ENCODE data around the gene PXDC1.
"Not testable (repeated sequence)": the region's sequence is repeated elsewhere in the genome, so short reads cannot be mapped to it uniquely, and the experiment has no call there.

Gene PXDC1

GRCh38 chr6:3699231-3699630 is 52.3 kb downstream of the PXDC1 start:
- Histone ChIP-seq H3K4me1 (ENCODE audit: control insufficient read depth, insufficient read depth, low read length) (no peaks in the 10 kb centered on the region; the same call in 1 of the 2 replicates), H3K9ac (ENCODE audit: low read length) (no peak overlapping the region)

GRCh38 chr6:3698021-3698420 is 53.5 kb downstream of the PXDC1 start:
- no peak overlapping the region for H3K27ac ChIP-seq (ENCODE audit: low read depth, low read length)
- H3K36me3 ChIP-seq (ENCODE audit: control insufficient read depth, insufficient read depth, low read length): no peaks in the 10 kb centered on the region
- H3K9ac ChIP-seq (ENCODE audit: low read length): no peak overlapping the region

More at GRCh38 chr6:3699231-3699630, 52.3 kb downstream of the PXDC1 start:
- H3K27me3 ChIP-seq (ENCODE audit: control insufficient read depth, insufficient read depth, low read length): no peaks in the 10 kb centered on the region
- H3K27ac ChIP-seq (ENCODE audit: low read depth, low read length): no peak overlapping the region
- H3K9me3 ChIP-seq (ENCODE audit: control insufficient read depth, insufficient read depth, low read depth, low read length): peaks cover 10% of the 10 kb centered on the region
- no peaks in the 10 kb centered on the region for H3K36me3 ChIP-seq (ENCODE audit: control insufficient read depth, insufficient read depth, low read length)
- no peak overlapping the region for H3K4me3 ChIP-seq (ENCODE audit: low read depth, low read length)

GRCh38 chr6:3697609-3698008 is 53.9 kb downstream of the PXDC1 start:
- H3K4me1 ChIP-seq (ENCODE audit: control insufficient read depth, insufficient read depth, low read length): no peaks in the 10 kb centered on the region; the same call in 1 of the 2 replicates
- H3K4me3 ChIP-seq (ENCODE audit: low read depth, low read length): no peak overlapping the region
- H3K27me3 ChIP-seq (ENCODE audit: control insufficient read depth, insufficient read depth, low read length): no peaks in the 10 kb centered on the region
- H3K36me3 ChIP-seq (ENCODE audit: control insufficient read depth, insufficient read depth, low read length): no peaks in the 10 kb centered on the region
- peaks cover 10% of the 10 kb centered on the region for H3K9me3 ChIP-seq (ENCODE audit: control insufficient read depth, insufficient read depth, low read depth, low read length)
- no peak overlapping the region for H3K27ac ChIP-seq (ENCODE audit: low read depth, low read length)
- H3K9ac ChIP-seq (ENCODE audit: low read length): no peak overlapping the region

More at GRCh38 chr6:3698021-3698420, 53.5 kb downstream of the PXDC1 start:
- H3K9me3 ChIP-seq (ENCODE audit: control insufficient read depth, insufficient read depth, low read depth, low read length): peaks cover 10% of the 10 kb centered on the region
- H3K27me3 ChIP-seq (ENCODE audit: control insufficient read depth, insufficient read depth, low read length): no peaks in the 10 kb centered on the region
- H3K4me1 ChIP-seq (ENCODE audit: control insufficient read depth, insufficient read depth, low read length): no peaks in the 10 kb centered on the region; the same call in 1 of the 2 replicates
- no peak overlapping the region for H3K4me3 ChIP-seq (ENCODE audit: low read depth, low read length)

GRCh38 chr6:3696525-3697088 is 54.9 kb downstream of the PXDC1 start:
- no peak overlapping the region for H3K9ac ChIP-seq (ENCODE audit: low read length)
- peaks cover 10% of the 10 kb centered on the region for H3K9me3 ChIP-seq (ENCODE audit: control insufficient read depth, insufficient read depth, low read depth, low read length)
- no peaks in the 10 kb centered on the region for H3K27me3 ChIP-seq (ENCODE audit: control insufficient read depth, insufficient read depth, low read length)
- H3K27ac ChIP-seq (ENCODE audit: low read depth, low read length): no peak overlapping the region
- no peaks in the 10 kb centered on the region; the same call in 1 of the 2 replicates for H3K4me1 ChIP-seq (ENCODE audit: control insufficient read depth, insufficient read depth, low read length)
- H3K36me3 ChIP-seq (ENCODE audit: control insufficient read depth, insufficient read depth, low read length): no peaks in the 10 kb centered on the region
- H3K4me3 ChIP-seq (ENCODE audit: low read depth, low read length): no peak overlapping the region

GRCh38 chr6:3695065-3695817 is 56.3 kb downstream of the PXDC1 start:
- H3K27ac ChIP-seq (ENCODE audit: low read depth, low read length): no peak overlapping the region
- H3K4me1 ChIP-seq (ENCODE audit: control insufficient read depth, insufficient read depth, low read length): no peaks in the 10 kb centered on the region
- no peak overlapping the region for H3K4me3 ChIP-seq (ENCODE audit: low read depth, low read length)
- peaks cover 10% of the 10 kb centered on the region for H3K9me3 ChIP-seq (ENCODE audit: control insufficient read depth, insufficient read depth, low read depth, low read length)
- no peaks in the 10 kb centered on the region for H3K36me3 ChIP-seq (ENCODE audit: control insufficient read depth, insufficient read depth, low read length)
- no peak overlapping the region for H3K9ac ChIP-seq (ENCODE audit: low read length)
- no peaks in the 10 kb centered on the region for H3K27me3 ChIP-seq (ENCODE audit: control insufficient read depth, insufficient read depth, low read length)

- H3K27me3 ChIP-seq (ENCODE audit: control insufficient read depth, insufficient read depth, low read length): no peaks in the 10 kb centered on the region
- peaks cover 3% of the 10 kb centered on the region for H3K9me3 ChIP-seq (ENCODE audit: control insufficient read depth, insufficient read depth, low read depth, low read length)
- H3K4me1 ChIP-seq (ENCODE audit: control insufficient read depth, insufficient read depth, low read length): no peaks in the 10 kb centered on the region
- H3K4me3 ChIP-seq (ENCODE audit: low read depth, low read length): no peak overlapping the region
- H3K27ac ChIP-seq (ENCODE audit: low read depth, low read length): no peak overlapping the region
- H3K9ac ChIP-seq (ENCODE audit: low read length): no peak overlapping the region
- no peaks in the 10 kb centered on the region for H3K36me3 ChIP-seq (ENCODE audit: control insufficient read depth, insufficient read depth, low read length)
Observed at GRCh38 chr6:3693831-3694230, 57.7 kb downstream of the PXDC1 start.

- Histone ChIP-seq H3K9me3 (ENCODE audit: control insufficient read depth, insufficient read depth, low read depth, low read length) (peaks cover 7% of the 10 kb centered on the region), H3K9ac (ENCODE audit: low read length) (no peak overlapping the region), H3K4me1 (ENCODE audit: control insufficient read depth, insufficient read depth, low read length) (no peaks in the 10 kb centered on the region), H3K27me3 (ENCODE audit: control insufficient read depth, insufficient read depth, low read length) (no peaks in the 10 kb centered on the region), H3K27ac (ENCODE audit: low read depth, low read length) (no peak overlapping the region), H3K36me3 (ENCODE audit: control insufficient read depth, insufficient read depth, low read length) (no peaks in the 10 kb centered on the region), H3K4me3 (ENCODE audit: low read depth, low read length) (no peak overlapping the region)
Observed at GRCh38 chr6:3690506-3690905, 61.0 kb downstream of the PXDC1 start.

- Histone ChIP-seq H3K27ac (ENCODE audit: low read depth, low read length) (no peak overlapping the region), H3K27me3 (ENCODE audit: control insufficient read depth, insufficient read depth, low read length) (no peaks in the 10 kb centered on the region), H3K4me3 (ENCODE audit: low read depth, low read length) (no peak overlapping the region), H3K9ac (ENCODE audit: low read length) (no peak overlapping the region), H3K36me3 (ENCODE audit: control insufficient read depth, insufficient read depth, low read length) (no peaks in the 10 kb centered on the region), H3K9me3 (ENCODE audit: control insufficient read depth, insufficient read depth, low read depth, low read length) (peaks cover 7% of the 10 kb centered on the region), H3K4me1 (ENCODE audit: control insufficient read depth, insufficient read depth, low read length) (no peaks in the 10 kb centered on the region)
Observed at GRCh38 chr6:3687847-3688246, 63.7 kb downstream of the PXDC1 start.

- peaks cover 13% of the 10 kb centered on the region for H3K9me3 ChIP-seq (ENCODE audit: control insufficient read depth, insufficient read depth, low read depth, low read length)
- no peaks in the 10 kb centered on the region for H3K4me1 ChIP-seq (ENCODE audit: control insufficient read depth, insufficient read depth, low read length)
- no peak overlapping the region for H3K27ac ChIP-seq (ENCODE audit: low read depth, low read length)
- no peaks in the 10 kb centered on the region for H3K27me3 ChIP-seq (ENCODE audit: control insufficient read depth, insufficient read depth, low read length)
- no peak overlapping the region for H3K4me3 ChIP-seq (ENCODE audit: low read depth, low read length)
- H3K36me3 ChIP-seq (ENCODE audit: control insufficient read depth, insufficient read depth, low read length): no peaks in the 10 kb centered on the region
- H3K9ac ChIP-seq (ENCODE audit: low read length): no peak overlapping the region
Observed at GRCh38 chr6:3683331-3683730, 68.2 kb downstream of the PXDC1 start.

GRCh38 chr6:3678946-3679345 is 72.6 kb downstream of the PXDC1 start:
- Histone ChIP-seq H3K4me3 (ENCODE audit: low read depth, low read length) (no peak overlapping the region), H3K36me3 (ENCODE audit: control insufficient read depth, insufficient read depth, low read length) (no peaks in the 10 kb centered on the region), H3K27me3 (ENCODE audit: control insufficient read depth, insufficient read depth, low read length) (no peaks in the 10 kb centered on the region), H3K27ac (ENCODE audit: low read depth, low read length) (no peak overlapping the region), H3K9me3 (ENCODE audit: control insufficient read depth, insufficient read depth, low read depth, low read length) (peaks cover 6% of the 10 kb centered on the region; the same call in 1 of the 2 replicates), H3K9ac (ENCODE audit: low read length) (no peak overlapping the region), H3K4me1 (ENCODE audit: control insufficient read depth, insufficient read depth, low read length) (no peaks in the 10 kb centered on the region)

GRCh38 chr6:3677751-3678150 is 73.8 kb downstream of the PXDC1 start:
- H3K4me3 ChIP-seq (ENCODE audit: low read depth, low read length); H3K27me3 ChIP-seq (ENCODE audit: control insufficient read depth, insufficient read depth, low read length); H3K36me3 ChIP-seq (ENCODE audit: control insufficient read depth, insufficient read depth, low read length); H3K4me1 ChIP-seq (ENCODE audit: control insufficient read depth, insufficient read depth, low read length); H3K9ac ChIP-seq (ENCODE audit: low read length); H3K27ac ChIP-seq (ENCODE audit: low read depth, low read length); H3K9me3 ChIP-seq (ENCODE audit: control insufficient read depth, insufficient read depth, low read depth, low read length): not testable (repeated sequence)
